HepG2 (cell line): ENCODE measurements around the gene NFKBIA. TPM values are rescaled to one million over a fixed set of nuclear protein-coding genes. Genes with fewer than 3 reads are reported as not detected.

Experiments
- DPF2 ChIP-seq: sonication (generic); formaldehyde crosslinking; IDR thresholded peaks from 2 replicates; pipeline ENCODE4 v1.4.0; 2020; ENCODE audit warnings: mild to moderate bottlenecking, low read depth, missing genetic modification reagents, borderline replicate concordance
- EP300 ChIP-seq, 3 experiments: sonication (generic) in 1 of 3; formaldehyde crosslinking in 1 of 3; IDR thresholded peaks; 2 replicates each; pipeline versions ENCODE4 v1.5.1 to v1.6.1; 2011 to 2020; ENCODE audit warnings: low read depth in 2 of 3, low read length in 2 of 3, borderline replicate concordance in 1 of 3, improper control_type of control experiment in 1 of 3, mild to moderate bottlenecking in 1 of 3, missing genetic modification reagents in 1 of 3, moderate library complexity in 1 of 3
- HNRNPL ChIP-seq: fragments of 200-400 bp; formaldehyde crosslinking; IDR thresholded peaks from 2 replicates; pipeline ENCODE4 v1.6.1; 2017; ENCODE audit warnings: mild to moderate bottlenecking, low read depth, low read length
- ZNF232 ChIP-seq: sonication (generic); formaldehyde crosslinking; IDR thresholded peaks from 2 replicates; pipeline ENCODE4 v1.4.0; 2020; ENCODE audit warnings: missing genetic modification reagents, borderline replicate concordance
- ZNF768 ChIP-seq: sonication (generic); formaldehyde crosslinking; IDR thresholded peaks from 2 replicates; pipeline ENCODE4 v1.4.0; 2020; ENCODE audit warnings: missing genetic modification reagents
- ZNF891 ChIP-seq: sonication (generic); formaldehyde crosslinking; IDR thresholded peaks from 2 replicates; pipeline ENCODE4 v1.5.0; 2020; ENCODE audit warnings: mild to moderate bottlenecking, missing genetic modification reagents
- polyA plus RNA-seq, 8 experiments: library from polyadenylated mRNA; depleted of rRNA in 3 of 8; stranded (reverse) in 7 of 8; unstranded in 1 of 8; fragments of >200 nt; fragmentation: Illumina TruSeq in 4 of 8; extraction: Trizol in 4 of 8; gene quantifications; 2 replicates each; pipeline versions ENCODE4 v1.2.1 to v1.2.3, GENCODE V29; 2011 to 2016; ENCODE audit warnings: low read depth in 4 of 8, missing spikeins in 1 of 8, mixed read lengths in 1 of 8; ENCODE audit not compliant: insufficient read depth in 1 of 8
- total RNA-seq, 5 experiments: library from RNA; depleted of rRNA; stranded (reverse); fragments of >200 nt; fragmentation: Illumina TruSeq; extraction: Trizol; gene quantifications; 2 replicates each; pipeline ENCODE4 v1.2.3, GENCODE V29; 2016; ENCODE audit warnings: low read depth in 1 of 5
- TF ChIP-seq, protein P1 (sequence below): sonication (generic); formaldehyde crosslinking; IDR thresholded peaks from 2 replicates; pipeline ENCODE4 v1.5.1; 2020; ENCODE audit warnings: mild to moderate bottlenecking, missing genetic modification reagents, borderline replicate concordance
- TF ChIP-seq, protein P2 (sequence below): sonication (generic); formaldehyde crosslinking; IDR thresholded peaks from 2 replicates; pipeline ENCODE4 v1.5.1; 2020; ENCODE audit warnings: missing genetic modification reagents, mild to moderate bottlenecking, borderline replicate concordance
- TF ChIP-seq, protein P3 (sequence below): sonication (generic); formaldehyde crosslinking; IDR thresholded peaks from 2 replicates; pipeline ENCODE4 v1.9.0; 2021; ENCODE audit warnings: missing genetic modification reagents, borderline replicate concordance
- TF ChIP-seq, protein P4 (sequence below): sonication (generic); formaldehyde crosslinking; conservative IDR thresholded peaks from 2 replicates; pipeline ENCODE4 v1.4.0; 2020; ENCODE audit warnings: missing genetic modification reagents
- TF ChIP-seq, protein P5 (sequence below): sonication (generic); formaldehyde crosslinking; IDR thresholded peaks from 2 replicates; pipeline ENCODE4 v1.5.1; 2020; ENCODE audit warnings: missing genetic modification reagents, mild to moderate bottlenecking, borderline replicate concordance
- TF ChIP-seq, protein P6 (sequence below): sonication (generic); formaldehyde crosslinking; IDR thresholded peaks from 2 replicates; pipeline ENCODE4 v1.8.1; 2023; ENCODE audit warnings: mild to moderate bottlenecking, inconsistent platforms, moderate library complexity, missing genetic modification reagents, borderline replicate concordance

The NFKBIA gene
- total and polyA plus RNA-seq, 2 of the 13 experiments (the other 11 are each of a cell fraction or from before 2014, with no cell fraction given): 197 to 319 TPM

DNA sequence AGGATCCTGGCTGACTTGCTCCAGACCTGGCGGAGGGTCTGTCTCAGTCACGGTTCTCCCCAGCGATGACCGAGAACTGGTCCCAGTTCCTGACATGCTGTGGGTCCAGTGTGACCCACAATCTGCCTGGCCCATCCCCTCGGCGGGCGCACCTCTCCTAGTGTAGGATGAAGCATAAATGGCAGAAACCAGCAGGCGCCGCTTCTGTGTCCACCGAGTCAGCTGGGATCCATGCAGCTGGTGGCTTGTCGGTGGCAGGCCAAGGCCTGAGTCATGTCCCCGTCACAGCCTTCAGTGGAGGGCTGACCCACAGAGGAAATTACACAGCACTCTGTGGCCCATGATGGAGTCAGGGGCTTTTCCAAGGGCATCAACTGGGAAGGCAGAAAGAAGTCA lies 38.5 kb downstream of the NFKBIA start (continued):
- TF ChIP-seq, protein P1, sequence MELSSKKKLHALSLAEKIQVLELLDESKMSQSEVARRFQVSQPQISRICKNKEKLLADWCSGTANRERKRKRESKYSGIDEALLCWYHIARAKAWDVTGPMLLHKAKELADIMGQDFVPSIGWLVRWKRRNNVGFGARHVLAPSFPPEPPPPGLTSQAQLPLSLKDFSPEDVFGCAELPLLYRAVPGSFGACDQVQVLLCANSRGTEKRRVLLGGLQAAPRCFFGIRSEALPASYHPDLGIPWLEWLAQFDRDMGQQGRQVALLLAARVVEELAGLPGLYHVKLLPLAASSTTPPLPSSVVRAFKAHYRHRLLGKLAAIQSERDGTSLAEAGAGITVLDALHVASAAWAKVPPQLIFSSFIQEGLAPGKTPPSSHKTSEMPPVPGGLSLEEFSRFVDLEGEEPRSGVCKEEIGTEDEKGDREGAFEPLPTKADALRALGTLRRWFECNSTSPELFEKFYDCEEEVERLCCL (CRISPR knock-in tag): peak; percentile 13; the same call in 1 of the 2 replicates
- TF ChIP-seq, protein P2, sequence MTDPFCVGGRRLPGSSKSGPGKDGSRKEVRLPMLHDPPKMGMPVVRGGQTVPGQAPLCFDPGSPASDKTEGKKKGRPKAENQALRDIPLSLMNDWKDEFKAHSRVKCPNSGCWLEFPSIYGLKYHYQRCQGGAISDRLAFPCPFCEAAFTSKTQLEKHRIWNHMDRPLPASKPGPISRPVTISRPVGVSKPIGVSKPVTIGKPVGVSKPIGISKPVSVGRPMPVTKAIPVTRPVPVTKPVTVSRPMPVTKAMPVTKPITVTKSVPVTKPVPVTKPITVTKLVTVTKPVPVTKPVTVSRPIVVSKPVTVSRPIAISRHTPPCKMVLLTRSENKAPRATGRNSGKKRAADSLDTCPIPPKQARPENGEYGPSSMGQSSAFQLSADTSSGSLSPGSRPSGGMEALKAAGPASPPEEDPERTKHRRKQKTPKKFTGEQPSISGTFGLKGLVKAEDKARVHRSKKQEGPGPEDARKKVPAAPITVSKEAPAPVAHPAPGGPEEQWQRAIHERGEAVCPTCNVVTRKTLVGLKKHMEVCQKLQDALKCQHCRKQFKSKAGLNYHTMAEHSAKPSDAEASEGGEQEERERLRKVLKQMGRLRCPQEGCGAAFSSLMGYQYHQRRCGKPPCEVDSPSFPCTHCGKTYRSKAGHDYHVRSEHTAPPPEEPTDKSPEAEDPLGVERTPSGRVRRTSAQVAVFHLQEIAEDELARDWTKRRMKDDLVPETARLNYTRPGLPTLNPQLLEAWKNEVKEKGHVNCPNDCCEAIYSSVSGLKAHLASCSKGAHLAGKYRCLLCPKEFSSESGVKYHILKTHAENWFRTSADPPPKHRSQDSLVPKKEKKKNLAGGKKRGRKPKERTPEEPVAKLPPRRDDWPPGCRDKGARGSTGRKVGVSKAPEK (CRISPR knock-in tag): 0 out of 2 replicates have a peak, but pooled peaks have one; percentile 6
- TF ChIP-seq DPF2 (CRISPR knock-in tag) (no peak), ZNF768 (CRISPR knock-in tag) (peak; percentile 56; the same call in 1 of the 2 replicates), ZNF891 (CRISPR knock-in tag) (0 out of 2 replicates have a peak, but pooled peaks have one; percentile 61), EP300 (IDR thresholded peaks at IDR 0.05; ENCODE audit: low read depth in 2 of 2, low read length in 2 of 2) (no peak), EP300 (CRISPR knock-in tag; IDR thresholded peaks at IDR 0.05; ENCODE audit: borderline replicate concordance) (peak; percentile 8; the same call in 1 of the 2 replicates), ZNF232 (CRISPR knock-in tag) (no peak), HNRNPL (no peak)
- TF ChIP-seq, protein P3, sequence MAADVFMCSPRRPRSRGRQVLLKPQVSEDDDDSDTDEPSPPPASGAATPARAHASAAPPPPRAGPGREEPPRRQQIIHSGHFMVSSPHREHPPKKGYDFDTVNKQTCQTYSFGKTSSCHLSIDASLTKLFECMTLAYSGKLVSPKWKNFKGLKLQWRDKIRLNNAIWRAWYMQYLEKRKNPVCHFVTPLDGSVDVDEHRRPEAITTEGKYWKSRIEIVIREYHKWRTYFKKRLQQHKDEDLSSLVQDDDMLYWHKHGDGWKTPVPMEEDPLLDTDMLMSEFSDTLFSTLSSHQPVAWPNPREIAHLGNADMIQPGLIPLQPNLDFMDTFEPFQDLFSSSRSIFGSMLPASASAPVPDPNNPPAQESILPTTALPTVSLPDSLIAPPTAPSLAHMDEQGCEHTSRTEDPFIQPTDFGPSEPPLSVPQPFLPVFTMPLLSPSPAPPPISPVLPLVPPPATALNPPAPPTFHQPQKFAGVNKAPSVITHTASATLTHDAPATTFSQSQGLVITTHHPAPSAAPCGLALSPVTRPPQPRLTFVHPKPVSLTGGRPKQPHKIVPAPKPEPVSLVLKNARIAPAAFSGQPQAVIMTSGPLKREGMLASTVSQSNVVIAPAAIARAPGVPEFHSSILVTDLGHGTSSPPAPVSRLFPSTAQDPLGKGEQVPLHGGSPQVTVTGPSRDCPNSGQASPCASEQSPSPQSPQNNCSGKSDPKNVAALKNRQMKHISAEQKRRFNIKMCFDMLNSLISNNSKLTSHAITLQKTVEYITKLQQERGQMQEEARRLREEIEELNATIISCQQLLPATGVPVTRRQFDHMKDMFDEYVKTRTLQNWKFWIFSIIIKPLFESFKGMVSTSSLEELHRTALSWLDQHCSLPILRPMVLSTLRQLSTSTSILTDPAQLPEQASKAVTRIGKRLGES (CRISPR knock-in tag): no peak
- TF ChIP-seq, protein P4, sequence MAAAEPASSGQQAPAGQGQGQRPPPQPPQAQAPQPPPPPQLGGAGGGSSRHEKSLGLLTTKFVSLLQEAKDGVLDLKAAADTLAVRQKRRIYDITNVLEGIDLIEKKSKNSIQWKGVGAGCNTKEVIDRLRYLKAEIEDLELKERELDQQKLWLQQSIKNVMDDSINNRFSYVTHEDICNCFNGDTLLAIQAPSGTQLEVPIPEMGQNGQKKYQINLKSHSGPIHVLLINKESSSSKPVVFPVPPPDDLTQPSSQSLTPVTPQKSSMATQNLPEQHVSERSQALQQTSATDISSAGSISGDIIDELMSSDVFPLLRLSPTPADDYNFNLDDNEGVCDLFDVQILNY (CRISPR knock-in tag): peak; percentile 25; the same call in 1 of the 2 replicates
- TF ChIP-seq, protein P5, sequence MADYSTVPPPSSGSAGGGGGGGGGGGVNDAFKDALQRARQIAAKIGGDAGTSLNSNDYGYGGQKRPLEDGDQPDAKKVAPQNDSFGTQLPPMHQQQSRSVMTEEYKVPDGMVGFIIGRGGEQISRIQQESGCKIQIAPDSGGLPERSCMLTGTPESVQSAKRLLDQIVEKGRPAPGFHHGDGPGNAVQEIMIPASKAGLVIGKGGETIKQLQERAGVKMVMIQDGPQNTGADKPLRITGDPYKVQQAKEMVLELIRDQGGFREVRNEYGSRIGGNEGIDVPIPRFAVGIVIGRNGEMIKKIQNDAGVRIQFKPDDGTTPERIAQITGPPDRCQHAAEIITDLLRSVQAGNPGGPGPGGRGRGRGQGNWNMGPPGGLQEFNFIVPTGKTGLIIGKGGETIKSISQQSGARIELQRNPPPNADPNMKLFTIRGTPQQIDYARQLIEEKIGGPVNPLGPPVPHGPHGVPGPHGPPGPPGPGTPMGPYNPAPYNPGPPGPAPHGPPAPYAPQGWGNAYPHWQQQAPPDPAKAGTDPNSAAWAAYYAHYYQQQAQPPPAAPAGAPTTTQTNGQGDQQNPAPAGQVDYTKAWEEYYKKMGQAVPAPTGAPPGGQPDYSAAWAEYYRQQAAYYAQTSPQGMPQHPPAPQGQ: 0 out of 2 replicates have a peak, but pooled peaks have one; percentile 6
- TF ChIP-seq, protein P6, sequence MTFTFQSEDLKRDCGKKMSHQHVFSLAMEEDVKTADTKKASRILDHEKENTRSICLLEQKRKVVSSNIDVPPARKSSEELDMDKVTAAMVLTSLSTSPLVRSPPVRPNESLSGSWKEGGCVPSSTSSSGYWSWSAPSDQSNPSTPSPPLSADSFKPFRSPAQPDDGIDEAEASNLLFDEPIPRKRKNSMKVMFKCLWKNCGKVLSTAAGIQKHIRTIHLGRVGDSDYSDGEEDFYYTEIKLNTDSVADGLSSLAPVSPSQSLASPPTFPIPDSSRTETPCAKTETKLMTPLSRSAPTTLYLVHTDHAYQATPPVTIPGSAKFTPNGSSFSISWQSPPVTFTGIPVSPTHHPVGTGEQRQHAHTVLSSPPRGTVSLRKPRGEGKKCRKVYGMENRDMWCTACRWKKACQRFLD (CRISPR knock-in tag): 0 out of 2 replicates have a peak, but pooled peaks have one; percentile 26
